IPS-20b (cell line): Measurements from ENCODE around the gene KCNH6.

Experiments
- H3K27ac ChIP-seq: one replicate; pipeline ENCODE4 v1.5.1; 2013; ENCODE audit warnings: low read length
- H3K27me3 ChIP-seq: 2 replicates; pipeline ENCODE4 v1.6.1; 2013; ENCODE audit warnings: mild to moderate bottlenecking, low read length, inconsistent platforms; ENCODE audit not compliant: insufficient read depth
- H3K36me3 ChIP-seq: 2 replicates; pipeline ENCODE4 v1.6.1; 2013; ENCODE audit warnings: low read depth, mild to moderate bottlenecking, inconsistent platforms, low read length, moderate library complexity; ENCODE audit not compliant: insufficient read depth
- H3K4me1 ChIP-seq: 2 replicates; pipeline ENCODE4 v1.6.1; 2013; ENCODE audit warnings: mild to moderate bottlenecking, control low read depth, inconsistent platforms, low read length, moderate library complexity; ENCODE audit not compliant: insufficient read depth
- H3K4me3 ChIP-seq: 2 replicates; pipeline ENCODE4 v1.5.1; 2013; ENCODE audit warnings: mild to moderate bottlenecking, low read length, inconsistent platforms
- H3K9ac ChIP-seq: 2 replicates; pipeline ENCODE4 v1.6.1; 2013; ENCODE audit warnings: low read depth, mild to moderate bottlenecking, inconsistent platforms, low read length, moderate library complexity
- H3K9me3 ChIP-seq: 2 replicates; pipeline ENCODE4 v1.6.1; 2013; ENCODE audit warnings: mild to moderate bottlenecking, low read depth, low read length, inconsistent platforms; ENCODE audit not compliant: insufficient read depth

The KCNH6 gene

GRCh38 chr17:63571632-63572310 lies 48.6 kb downstream of the KCNH6 start:
- no peak overlapping the region for H3K27ac ChIP-seq
- no peak overlapping the region for H3K4me3 ChIP-seq
- no peaks in the 10 kb centered on the region for H3K9me3 ChIP-seq
- no peaks in the 10 kb centered on the region for H3K27me3 ChIP-seq
- H3K4me1 ChIP-seq = no peaks in the 10 kb centered on the region
- no peak overlapping the region for H3K9ac ChIP-seq
- H3K36me3 ChIP-seq = no peaks in the 10 kb centered on the region

DNA sequence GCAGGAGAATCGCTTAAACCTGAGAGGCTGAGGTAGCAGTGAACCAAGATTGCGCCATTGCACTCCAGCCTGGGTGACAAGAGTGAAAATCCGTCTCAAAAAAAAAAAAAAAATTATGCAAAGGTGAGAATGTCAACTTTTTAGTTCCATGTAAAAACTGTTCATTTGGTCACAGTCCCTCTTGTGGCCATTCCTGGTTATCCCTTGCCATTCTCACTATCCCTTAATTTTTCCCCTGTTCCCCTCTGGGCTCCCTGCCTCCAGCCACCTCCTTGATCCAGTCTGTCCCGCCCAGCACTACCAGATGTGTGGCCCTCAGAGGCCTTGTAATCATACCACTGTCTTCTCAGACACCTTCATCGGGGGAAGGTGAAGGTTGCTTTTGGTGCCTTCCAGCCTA lies 50.5 kb downstream of the KCNH6 start:
- no peak overlapping the region for H3K9ac ChIP-seq
- no peak overlapping the region for H3K27ac ChIP-seq
- H3K9me3 ChIP-seq = no peaks in the 10 kb centered on the region
- no peaks in the 10 kb centered on the region for H3K27me3 ChIP-seq
- H3K36me3 ChIP-seq = no peaks in the 10 kb centered on the region
- H3K4me3 ChIP-seq = no peak overlapping the region
- H3K4me1 ChIP-seq = no peaks in the 10 kb centered on the region

DNA sequence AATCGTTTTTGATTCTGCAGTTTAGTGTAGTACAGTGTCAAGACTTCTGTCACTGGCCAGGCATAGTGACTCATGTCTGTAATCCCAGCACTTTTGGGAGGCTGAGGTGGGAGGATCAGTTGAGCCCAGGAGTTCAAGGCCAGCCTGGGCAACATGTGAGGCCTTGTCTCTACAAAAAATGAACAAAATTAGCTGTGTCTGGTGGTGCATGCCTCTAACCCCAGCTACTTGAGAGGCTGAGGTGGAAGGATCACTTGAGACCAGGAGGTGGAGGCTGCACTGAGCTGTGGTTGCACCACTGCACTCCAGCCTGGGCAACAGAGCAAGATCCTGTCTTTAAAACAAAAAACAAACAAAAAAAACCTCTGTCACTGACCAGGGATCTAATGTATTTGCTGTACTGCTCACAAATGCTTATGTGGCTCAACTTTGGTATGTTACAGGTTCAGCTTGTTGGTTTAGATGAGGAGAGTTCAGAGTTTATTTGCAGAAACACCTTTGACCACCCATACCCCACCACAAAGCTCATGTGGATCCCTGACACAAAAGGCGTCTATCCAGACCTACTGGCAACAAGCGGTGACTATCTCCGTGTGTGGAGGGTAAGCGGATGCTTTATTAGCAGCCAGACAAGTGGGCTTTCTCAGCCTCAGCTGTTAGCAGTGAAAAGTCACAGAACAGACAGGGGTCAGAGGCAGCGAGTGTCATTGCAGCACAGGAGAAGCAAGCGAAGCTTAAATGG lies 55.0 kb downstream of the KCNH6 start:
- H3K36me3 ChIP-seq = peaks cover 36% of the 10 kb centered on the region
- no peak overlapping the region for H3K4me3 ChIP-seq
- no peaks in the 10 kb centered on the region for H3K27me3 ChIP-seq
- no peaks in the 10 kb centered on the region for H3K9me3 ChIP-seq
- no peak overlapping the region for H3K9ac ChIP-seq
- no peak overlapping the region for H3K27ac ChIP-seq
- H3K4me1 ChIP-seq = no peaks in the 10 kb centered on the region; the same call in 1 of the 2 replicates

- H3K36me3 ChIP-seq = peaks cover 41% of the 10 kb centered on the region
- no peaks in the 10 kb centered on the region for H3K27me3 ChIP-seq
- no peaks in the 10 kb centered on the region; the same call in 1 of the 2 replicates for H3K4me1 ChIP-seq
- H3K27ac ChIP-seq = no peak overlapping the region
- H3K9me3 ChIP-seq = no peaks in the 10 kb centered on the region
- H3K4me3 ChIP-seq = no peak overlapping the region
- no peak overlapping the region for H3K9ac ChIP-seq
Observed at GRCh38 chr17:63578769-63579111, 55.6 kb downstream of the KCNH6 start.

DNA sequence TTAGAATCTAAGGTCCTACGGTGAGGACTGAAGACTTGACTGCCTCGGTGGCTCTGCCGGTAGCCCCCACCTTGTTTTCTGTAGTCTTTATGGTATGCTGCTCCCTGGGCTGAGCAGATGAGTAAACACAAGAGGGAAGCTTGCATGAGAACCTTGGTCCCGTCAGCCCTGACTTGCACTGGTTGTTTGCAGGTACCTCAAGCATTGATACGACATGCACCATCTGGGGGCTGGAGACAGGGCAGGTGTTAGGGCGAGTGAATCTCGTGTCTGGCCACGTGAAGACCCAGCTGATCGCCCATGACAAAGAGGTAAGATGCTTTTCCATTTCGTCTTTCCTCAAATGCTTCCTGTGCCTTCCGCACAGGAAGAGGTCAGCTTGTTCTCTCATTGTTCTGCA lies 56.5 kb downstream of the KCNH6 start:
- H3K4me1 ChIP-seq = no peaks in the 10 kb centered on the region; the same call in 1 of the 2 replicates
- no peak overlapping the region for H3K27ac ChIP-seq
- no peak overlapping the region for H3K4me3 ChIP-seq
- H3K36me3 ChIP-seq = peaks cover 46% of the 10 kb centered on the region
- no peaks in the 10 kb centered on the region for H3K9me3 ChIP-seq
- no peak overlapping the region for H3K9ac ChIP-seq
- no peaks in the 10 kb centered on the region for H3K27me3 ChIP-seq

DNA sequence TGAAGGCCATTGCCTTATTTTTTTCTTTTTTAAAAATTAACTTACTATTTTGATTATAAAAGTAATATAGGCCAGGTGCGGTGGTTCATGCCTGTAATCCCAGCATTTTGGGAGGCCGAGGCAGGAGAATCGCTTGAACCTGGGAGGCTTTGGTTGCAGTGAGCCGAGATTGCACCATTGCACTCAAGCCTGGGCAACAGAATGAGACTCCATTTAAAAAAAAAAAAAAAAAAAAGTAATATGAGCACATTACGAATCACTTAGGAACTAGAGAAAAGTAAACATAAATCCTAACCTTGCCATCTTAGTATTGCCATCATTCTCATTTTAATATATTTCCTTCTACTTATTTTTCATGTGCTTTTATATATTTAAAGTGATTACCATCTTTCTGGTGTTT lies 64.6 kb downstream of the KCNH6 start:
- H3K4me3 ChIP-seq = no peak overlapping the region
- no peaks in the 10 kb centered on the region for H3K27me3 ChIP-seq
- H3K27ac ChIP-seq = no peak overlapping the region
- H3K4me1 ChIP-seq = no peaks in the 10 kb centered on the region
- peaks cover 76% of the 10 kb centered on the region for H3K36me3 ChIP-seq
- no peaks in the 10 kb centered on the region for H3K9me3 ChIP-seq
- H3K9ac ChIP-seq = no peak overlapping the region

- Histone ChIP-seq H3K9ac (no peak overlapping the region), H3K36me3 (peaks cover 68% of the 10 kb centered on the region), H3K4me3 (no peak overlapping the region), H3K4me1 (no peaks in the 10 kb centered on the region), H3K27me3 (no peaks in the 10 kb centered on the region), H3K27ac (no peak overlapping the region), H3K9me3 (no peaks in the 10 kb centered on the region)
Observed at GRCh38 chr17:63588797-63589196, 65.6 kb downstream of the KCNH6 start.

- peaks cover 63% of the 10 kb centered on the region for H3K36me3 ChIP-seq
Observed at GRCh38 chr17:63589646-63590045, 66.5 kb downstream of the KCNH6 start.

DNA sequence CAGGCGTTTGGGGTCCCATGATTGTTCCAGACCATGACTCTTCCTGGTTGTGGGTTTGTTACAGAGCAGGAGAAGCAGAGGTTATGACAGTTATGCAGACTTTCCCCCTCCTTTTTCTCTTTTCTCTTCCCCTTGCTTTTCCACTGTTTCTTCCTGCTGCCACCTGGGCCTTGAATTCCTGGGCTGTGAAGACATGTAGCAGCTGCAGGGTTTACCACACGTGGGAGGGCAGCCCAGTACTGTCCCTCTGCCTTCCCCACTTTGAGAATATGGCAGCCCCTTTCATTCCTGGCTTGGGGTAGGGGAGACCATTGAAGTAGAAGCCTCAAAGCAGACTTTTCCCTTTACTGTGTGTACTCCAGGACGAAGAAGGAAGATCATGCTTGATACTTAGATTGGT lies 69.6 kb downstream of the KCNH6 start:
- no peaks in the 10 kb centered on the region for H3K27me3 ChIP-seq
- H3K4me1 ChIP-seq = no peaks in the 10 kb centered on the region
- H3K9me3 ChIP-seq = no peaks in the 10 kb centered on the region
- no peak overlapping the region for H3K4me3 ChIP-seq
- no peak overlapping the region for H3K9ac ChIP-seq
- H3K36me3 ChIP-seq = peaks cover 43% of the 10 kb centered on the region
- no peak overlapping the region for H3K27ac ChIP-seq

More at GRCh38 chr17:63589646-63590045, 66.5 kb downstream of the KCNH6 start:
- Histone ChIP-seq H3K27me3 (no peaks in the 10 kb centered on the region), H3K4me3 (no peak overlapping the region), H3K9ac (no peak overlapping the region), H3K4me1 (no peaks in the 10 kb centered on the region), H3K27ac (no peak overlapping the region), H3K9me3 (no peaks in the 10 kb centered on the region)

DNA sequence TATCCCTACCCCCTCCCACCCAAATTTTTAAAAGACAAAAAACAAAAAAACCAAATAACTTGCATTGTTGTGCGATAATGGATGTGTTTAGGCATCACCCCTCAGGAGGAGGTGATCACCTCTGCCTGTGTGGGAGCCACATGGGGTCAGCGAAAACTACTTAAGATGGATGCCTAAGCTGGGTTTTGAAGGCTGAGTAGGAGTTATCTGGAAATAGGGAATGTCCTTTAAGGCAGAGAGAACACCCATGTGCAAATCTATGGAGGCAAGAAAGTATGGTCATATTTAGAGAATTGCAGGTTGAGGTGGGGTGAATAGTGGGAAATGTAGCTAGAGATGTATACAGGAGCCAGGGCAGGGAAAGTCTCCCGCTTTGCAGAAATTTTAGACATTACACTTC lies 72.0 kb downstream of the KCNH6 start:
- H3K4me3 ChIP-seq = no peak overlapping the region
- peaks cover 22% of the 10 kb centered on the region for H3K36me3 ChIP-seq
- H3K27ac ChIP-seq = no peak overlapping the region
- no peak overlapping the region for H3K9ac ChIP-seq
- 0 out of 2 replicates have a peak, but pooled peaks cover 1% of the 10 kb centered on the region for H3K4me1 ChIP-seq
- no peaks in the 10 kb centered on the region for H3K27me3 ChIP-seq
- no peaks in the 10 kb centered on the region for H3K9me3 ChIP-seq
